ENCODE results near the gene NHLRC1.

The NHLRC1 gene

DNA sequence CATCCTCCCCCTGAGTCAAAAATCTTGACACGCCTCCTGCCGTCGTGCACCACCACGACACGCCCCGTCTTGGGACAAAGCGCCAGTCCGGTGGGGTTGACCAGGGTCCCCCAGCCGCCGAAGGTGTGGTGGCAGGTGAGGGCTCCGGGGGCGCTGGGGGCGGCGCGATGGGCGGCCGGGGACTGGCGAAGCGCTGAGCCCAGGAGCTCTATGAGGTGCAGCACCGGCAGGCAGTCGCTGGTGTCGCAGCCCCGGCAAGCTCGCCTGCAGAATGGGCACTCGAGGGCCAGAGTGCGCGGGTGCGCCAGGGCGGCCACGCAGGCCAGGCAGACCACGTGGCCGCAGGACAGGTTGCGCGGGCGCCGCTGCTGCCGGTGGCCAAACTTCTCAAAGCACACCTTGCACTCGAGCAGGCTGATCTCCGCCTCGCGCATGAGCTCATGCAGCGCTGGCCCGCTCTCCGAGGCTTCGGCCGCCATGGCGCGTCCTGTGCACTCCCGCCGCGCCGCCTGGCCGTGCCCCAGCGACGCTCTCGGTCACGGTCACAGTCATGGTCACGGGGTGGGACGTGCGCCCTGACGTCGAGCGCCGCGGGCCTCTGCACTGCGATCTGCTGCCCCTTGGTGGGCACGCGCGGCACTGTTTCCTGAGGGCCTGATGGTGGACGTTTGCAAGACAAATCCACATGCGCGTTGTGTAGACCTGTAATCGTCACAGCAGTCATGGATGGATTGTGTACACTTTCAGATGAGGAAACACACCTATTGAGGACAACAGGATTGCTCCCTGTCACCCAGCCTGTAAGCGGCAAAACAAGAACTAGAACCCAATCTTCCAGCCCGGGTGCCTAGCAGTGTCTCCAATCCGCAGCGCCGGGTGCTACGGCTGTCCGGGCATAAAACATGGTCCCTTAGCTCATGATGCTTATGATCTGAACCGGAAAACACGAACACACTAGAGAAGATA is at the start of gene NHLRC1:
Gene NHLRC1, minus strand, starts transcription at position 550 of the 966 bp plus-strand sequence. Its CDS starts 71 bp downstream, at position 479.
- no peak for DNase-seq (ENCODE audit: extremely low spot score)
- TF ChIP-seq FOXM1 (IDR thresholded peaks at IDR 0.05; ENCODE audit: borderline replicate concordance), result no peak
- TF ChIP-seq HDGF (IDR thresholded peaks at IDR 0.05; ENCODE audit: borderline replicate concordance), result no peak
- TF ChIP-seq ZNF384 (IDR thresholded peaks at IDR 0.05), result no peak
- no peak for TF ChIP-seq ARNT (IDR thresholded peaks at IDR 0.05)
- no peak for TF ChIP-seq ELF4 (IDR thresholded peaks at IDR 0.05)
- TF ChIP-seq NFRKB (IDR thresholded peaks at IDR 0.05), result no peak
- TF ChIP-seq, protein P1, sequence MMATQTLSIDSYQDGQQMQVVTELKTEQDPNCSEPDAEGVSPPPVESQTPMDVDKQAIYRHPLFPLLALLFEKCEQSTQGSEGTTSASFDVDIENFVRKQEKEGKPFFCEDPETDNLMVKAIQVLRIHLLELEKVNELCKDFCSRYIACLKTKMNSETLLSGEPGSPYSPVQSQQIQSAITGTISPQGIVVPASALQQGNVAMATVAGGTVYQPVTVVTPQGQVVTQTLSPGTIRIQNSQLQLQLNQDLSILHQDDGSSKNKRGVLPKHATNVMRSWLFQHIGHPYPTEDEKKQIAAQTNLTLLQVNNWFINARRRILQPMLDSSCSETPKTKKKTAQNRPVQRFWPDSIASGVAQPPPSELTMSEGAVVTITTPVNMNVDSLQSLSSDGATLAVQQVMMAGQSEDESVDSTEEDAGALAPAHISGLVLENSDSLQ (IDR thresholded peaks at IDR 0.05), result no peak
- TF ChIP-seq TARDBP (IDR thresholded peaks at IDR 0.05), result no peak
- no peak for TF ChIP-seq FOXK2 (IDR thresholded peaks at IDR 0.05)
- TF ChIP-seq SP1 (IDR thresholded peaks at IDR 0.05), result no peak
- no peak for TF ChIP-seq L3MBTL2 (conservative IDR thresholded peaks at IDR 0.05)
- TF ChIP-seq BHLHE40 (IDR thresholded peaks at IDR 0.05; ENCODE audit: borderline replicate concordance), result no peak
- no peak for TF ChIP-seq FOXA1 (IDR thresholded peaks at IDR 0.05)
- no peak for TF ChIP-seq SUZ12 (IDR thresholded peaks at IDR 0.05)
- TF ChIP-seq CTBP1 (IDR thresholded peaks at IDR 0.05; ENCODE audit: borderline replicate concordance), result no peak
- no peak for TF ChIP-seq LEF1 (IDR thresholded peaks at IDR 0.05; ENCODE audit: borderline replicate concordance)
- ChIA-PET POLR2A (no interaction called here), CTCF (interaction anchor here (0.5 to 2.0 kb wide), 5 partner anchors 9 to 306 kb away, joined by 3 to 4 read pairs (median 3); no protein-coding TSS in a partner anchor)

DNA sequence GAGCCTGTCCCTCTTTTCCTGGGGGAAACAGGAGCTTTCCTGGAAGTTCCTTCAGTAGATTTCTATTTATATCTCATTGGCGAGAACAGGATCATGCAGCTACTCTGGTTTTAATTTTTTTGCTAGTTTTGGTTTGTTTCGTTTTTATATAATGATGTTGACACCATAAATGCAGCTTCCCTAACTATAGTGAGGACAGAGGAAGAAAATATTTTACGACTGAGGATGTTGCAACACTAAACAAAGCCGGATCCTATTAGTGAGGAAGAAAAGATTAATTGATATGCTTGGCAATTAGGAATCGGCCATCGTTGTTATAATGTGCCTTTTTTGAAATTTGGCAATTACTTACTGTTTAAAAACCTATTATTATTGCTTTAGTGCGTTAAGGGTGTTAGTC is 49.4 kb upstream of the NHLRC1 start:
- DNase-seq (ENCODE audit: extremely low spot score), result no peak
- CTCF ChIA-PET, result no interaction called here
- no peak for TF ChIP-seq ELF4 (IDR thresholded peaks at IDR 0.05)
- POLR2A ChIA-PET, result no interaction called here

DNA sequence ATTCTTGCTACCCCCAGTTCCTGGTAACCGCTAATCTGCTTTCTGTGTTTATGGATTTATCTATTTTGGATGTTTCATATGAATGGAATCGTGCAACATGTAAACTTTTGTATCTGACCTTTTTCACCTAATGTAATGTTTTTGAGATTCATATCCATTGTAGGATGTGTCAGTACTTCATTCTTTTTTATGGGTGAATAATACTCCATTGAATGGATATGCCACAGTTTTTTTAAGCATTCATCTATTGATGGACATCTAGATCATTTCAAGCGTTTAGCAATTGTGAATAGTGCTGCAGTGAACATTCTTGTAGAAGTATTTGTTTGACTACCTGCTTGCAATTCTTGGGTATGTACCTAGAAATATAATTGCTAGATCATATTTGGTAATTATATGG is 45.8 kb upstream of the NHLRC1 start:
- ChIA-PET CTCF (no interaction called here), POLR2A (no interaction called here)
- no peak for TF ChIP-seq FOXK2 (IDR thresholded peaks at IDR 0.05)
- TF ChIP-seq BHLHE40 (IDR thresholded peaks at IDR 0.05; ENCODE audit: borderline replicate concordance), result no peak
- TF ChIP-seq HDGF (IDR thresholded peaks at IDR 0.05; ENCODE audit: borderline replicate concordance), result no peak
- no peak for DNase-seq (ENCODE audit: extremely low spot score)

DNA sequence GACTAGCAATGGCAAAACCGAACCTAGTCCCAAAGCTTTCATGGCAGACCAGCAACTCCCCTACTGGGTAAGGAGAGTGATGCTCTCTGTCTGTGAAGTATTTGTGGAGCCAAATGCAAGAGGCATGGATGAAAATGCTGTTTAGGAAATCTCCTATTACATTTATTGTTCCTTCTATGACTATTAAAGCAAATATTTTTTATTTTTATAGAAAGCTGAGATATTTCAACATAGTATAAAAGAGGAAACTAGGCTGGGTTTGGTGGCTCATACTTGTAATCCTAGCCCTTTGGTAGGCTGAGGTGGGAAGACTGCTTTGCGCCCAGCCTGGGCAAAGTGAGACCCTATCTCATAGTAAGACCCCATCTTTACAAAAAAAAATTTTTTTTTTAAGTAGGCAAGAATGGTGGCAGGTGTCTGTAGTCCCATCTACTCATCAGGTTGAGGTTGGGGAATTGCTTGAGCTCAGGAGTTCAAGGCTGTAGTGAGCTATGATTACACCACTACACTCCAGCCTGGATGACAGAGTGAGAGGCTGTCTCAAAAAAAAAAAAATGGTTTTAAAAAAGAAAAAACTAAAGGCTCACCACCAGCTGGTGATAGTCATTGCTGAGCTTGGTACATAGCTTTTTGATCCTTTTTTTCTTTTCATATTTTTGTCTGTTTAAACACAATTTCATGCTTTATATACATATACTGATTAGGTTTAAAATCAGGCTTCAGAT is 44.0 kb upstream of the NHLRC1 start:
- no peak for DNase-seq (ENCODE audit: extremely low spot score)
- ChIA-PET CTCF (interaction anchor here (1.1 kb wide), 1 partner anchor 136 kb away, joined by 4 read pairs; no protein-coding TSS in a partner anchor), POLR2A (no interaction called here)
- TF ChIP-seq FOXK2 (IDR thresholded peaks at IDR 0.05) (no peak), CTBP1 (IDR thresholded peaks at IDR 0.05; ENCODE audit: borderline replicate concordance) (no peak), NFRKB (IDR thresholded peaks at IDR 0.05) (no peak), SUZ12 (IDR thresholded peaks at IDR 0.05) (no peak)

DNA sequence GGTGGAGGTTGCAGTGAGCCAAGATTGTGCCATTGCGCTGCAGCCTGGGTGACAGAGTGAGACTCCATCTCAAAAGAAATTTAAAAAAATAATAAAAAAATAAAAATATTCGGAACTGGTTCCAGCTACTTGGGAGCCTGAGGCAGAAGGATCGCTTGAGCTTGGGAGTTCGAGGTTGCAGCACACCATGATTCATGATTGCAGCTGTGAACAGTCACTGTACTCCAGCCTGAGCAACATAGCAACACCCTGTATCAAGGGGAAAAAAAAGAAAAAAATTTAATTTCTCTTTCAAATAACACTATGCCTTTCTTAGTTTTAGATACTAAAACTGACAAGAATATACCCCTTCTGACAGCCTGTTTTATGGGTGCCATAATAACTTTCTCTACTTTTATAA is 43.3 kb upstream of the NHLRC1 start:
- DNase-seq (ENCODE audit: extremely low spot score), result no peak
- POLR2A ChIA-PET, result no interaction called here
- CTCF ChIA-PET, result interaction anchor here (1.1 kb wide), 1 partner anchor 137 kb away, joined by 4 read pairs; no protein-coding TSS in a partner anchor
- TF ChIP-seq SP1 (IDR thresholded peaks at IDR 0.05) (no peak), BHLHE40 (IDR thresholded peaks at IDR 0.05; ENCODE audit: borderline replicate concordance) (no peak), NFRKB (IDR thresholded peaks at IDR 0.05) (no peak), FOXK2 (IDR thresholded peaks at IDR 0.05) (no peak), LEF1 (IDR thresholded peaks at IDR 0.05; ENCODE audit: borderline replicate concordance) (no peak), ELF4 (IDR thresholded peaks at IDR 0.05) (no peak), SUZ12 (IDR thresholded peaks at IDR 0.05) (no peak), CTBP1 (IDR thresholded peaks at IDR 0.05; ENCODE audit: borderline replicate concordance) (no peak), ARNT (IDR thresholded peaks at IDR 0.05) (no peak), FOXA1 (IDR thresholded peaks at IDR 0.05) (no peak)

DNA sequence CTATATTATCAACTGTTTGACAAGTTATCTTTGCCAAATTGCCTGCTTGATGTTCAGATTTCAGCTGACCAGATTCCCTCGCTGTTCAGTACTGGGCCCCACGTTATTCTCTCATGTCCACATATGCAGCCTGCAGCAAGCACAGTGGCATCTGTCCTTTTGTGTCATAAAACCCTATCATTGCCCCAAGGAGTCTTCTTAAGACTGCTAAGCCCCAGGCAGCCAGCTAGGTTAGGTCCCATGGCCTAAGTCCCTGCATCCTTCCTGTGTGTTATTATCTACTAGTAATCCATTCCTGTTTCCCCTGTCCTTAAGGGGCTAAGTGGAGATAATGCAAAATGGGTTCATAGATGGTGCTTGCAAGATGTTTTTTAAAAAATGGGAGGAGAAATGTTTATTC is 39.9 kb upstream of the NHLRC1 start:
- CTCF ChIA-PET, result no interaction called here

DNA sequence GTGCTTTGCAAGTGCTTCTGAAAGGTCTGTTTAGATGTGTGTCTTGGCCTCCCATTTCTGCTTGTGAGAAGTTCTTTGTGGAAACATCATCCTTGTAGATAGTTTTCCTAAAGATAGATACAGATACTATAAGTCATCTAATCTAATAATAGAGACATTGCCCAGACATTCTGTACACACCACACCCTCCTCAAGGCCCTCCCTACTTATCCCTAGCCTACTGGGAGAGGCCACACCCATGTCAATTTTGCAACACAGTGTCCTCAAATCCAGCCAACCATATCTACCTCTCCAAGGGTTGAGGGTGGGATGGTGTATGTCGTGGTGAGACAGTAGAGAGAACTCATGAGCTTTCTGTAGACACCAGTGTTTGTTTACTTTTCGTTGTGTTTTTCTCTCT is 39.0 kb upstream of the NHLRC1 start:
- ChIA-PET POLR2A (no interaction called here), CTCF (no interaction called here)
- TF ChIP-seq BHLHE40 (IDR thresholded peaks at IDR 0.05; ENCODE audit: borderline replicate concordance) (no peak), FOXK2 (IDR thresholded peaks at IDR 0.05) (no peak), TARDBP (IDR thresholded peaks at IDR 0.05) (no peak), ARNT (IDR thresholded peaks at IDR 0.05) (no peak), ZNF384 (IDR thresholded peaks at IDR 0.05) (no peak), HDGF (IDR thresholded peaks at IDR 0.05; ENCODE audit: borderline replicate concordance) (no peak)
- DNase-seq (ENCODE audit: extremely low spot score), result no peak

More for the DNA sequence above, 39.9 kb upstream of the NHLRC1 start:
- TF ChIP-seq LEF1 (IDR thresholded peaks at IDR 0.05; ENCODE audit: borderline replicate concordance) (no peak), FOXM1 (IDR thresholded peaks at IDR 0.05; ENCODE audit: borderline replicate concordance) (no peak), ZNF384 (IDR thresholded peaks at IDR 0.05) (no peak), TARDBP (IDR thresholded peaks at IDR 0.05) (no peak), SP1 (IDR thresholded peaks at IDR 0.05) (no peak)
- POLR2A ChIA-PET, result no interaction called here
- no peak for DNase-seq (ENCODE audit: extremely low spot score)

All from HEK293T (cell line).